SK-N-SH (cell line): ENCODE measurements around the gene ZER1. TPM values are rescaled to one million over a fixed set of nuclear protein-coding genes. Genes with fewer than 3 reads are reported as not detected.

Source experiments
- CTCF ChIA-PET: fragments of 300-600, 350-600 bp; formaldehyde crosslinking; extraction: SDS; loops from one replicate; lab custom pipeline; 2021; lab: Yijun Ruan, JAX
- POLR2A ChIA-PET: fragments of 350-600 bp; sonication (Branson Sonifier 250); formaldehyde crosslinking; extraction: SDS; loops from one replicate; lab custom pipeline; 2020; ENCODE audit warnings: antibody characterized with exemption, inconsistent platforms; lab: Yijun Ruan, JAX
- DNase-seq: peaks from one replicate; pipeline ENCODE4 v3.0.0; 2012
- H2AFZ ChIP-seq: fragments of 200-600 bp; sonication (generic); 2 replicates; pipeline ENCODE4 v1.8.1; 2016; ENCODE audit warnings: antibody characterized with exemption, mild to moderate bottlenecking, low read depth
- H3F3A ChIP-seq: fragments of 200-600 bp; sonication (generic); replicated peaks from 2 replicates; pipeline ENCODE3; 2016; ENCODE audit warnings: antibody characterized with exemption, mild to moderate bottlenecking; ENCODE audit not compliant: insufficient read depth
- H3K27ac ChIP-seq, 2 experiments: fragments of 200-500 bp in 1 of 2; fragments of 200-600 bp in 1 of 2; sonication (Bioruptor generic) in 1 of 2; sonication (generic), shearing (Covaris generic) in 1 of 2; 2 replicates each; pipeline versions ENCODE4 v1.5.1 to v1.6.1; 2014 to 2016; ENCODE audit warnings: low read depth in 2 of 2, inconsistent platforms in 1 of 2, low read length in 1 of 2, mild to moderate bottlenecking in 1 of 2, mixed read lengths in 1 of 2
- H3K27me3 ChIP-seq: fragments of 200-600 bp; sonication (generic), shearing (Covaris generic); 2 replicates; pipeline ENCODE4 v1.6.1; 2016; ENCODE audit warnings: mixed run types; ENCODE audit not compliant: insufficient read depth
- H3K36me3 ChIP-seq, 2 experiments: fragments of 200-500 bp in 1 of 2; fragments of 200-600 bp in 1 of 2; sonication (Bioruptor generic) in 1 of 2; sonication (generic) in 1 of 2; replicated peaks in 1 of 2; 2 replicates each; pipeline versions ENCODE3 to v1.5.1; 2014 to 2016; ENCODE audit warnings: low read length in 1 of 2, mild to moderate bottlenecking in 1 of 2; ENCODE audit not compliant: insufficient read depth in 2 of 2, control insufficient read depth in 1 of 2
- H3K4me1 ChIP-seq, 2 experiments: fragments of 200-500 bp in 1 of 2; fragments of 200-600 bp in 1 of 2; sonication (Bioruptor generic) in 1 of 2; sonication (generic), shearing (Covaris generic) in 1 of 2; 2 replicates each; pipeline versions ENCODE4 v1.5.1 to v1.6.1; 2014 to 2016; ENCODE audit warnings: low read depth in 1 of 2, low read length in 1 of 2, mixed run types in 1 of 2; ENCODE audit not compliant: insufficient read depth in 2 of 2, control insufficient read depth in 1 of 2
- H3K4me2 ChIP-seq: fragments of 200-600 bp; sonication (generic), shearing (Covaris generic); 2 replicates; pipeline ENCODE4 v1.6.1; 2017; ENCODE audit warnings: mixed run types
- H3K4me3 ChIP-seq, 2 experiments: fragments of 200-500 bp in 1 of 2; fragments of 200-600 bp in 1 of 2; sonication (Bioruptor generic) in 1 of 2; sonication (generic), shearing (Covaris generic) in 1 of 2; 2 replicates each; pipeline versions ENCODE4 v1.5.1 to v1.8.1; 2014 to 2016; ENCODE audit warnings: low read depth in 2 of 2, inconsistent platforms in 1 of 2, low read length in 1 of 2, mild to moderate bottlenecking in 1 of 2, mixed read lengths in 1 of 2, moderate library complexity in 1 of 2
- H3K79me2 ChIP-seq: fragments of 200-600 bp; sonication (generic); 2 replicates; pipeline ENCODE4 v1.8.1; 2017; ENCODE audit warnings: mild to moderate bottlenecking; ENCODE audit not compliant: insufficient read depth
- H3K9ac ChIP-seq: fragments of 200-600 bp; sonication (generic); 2 replicates; pipeline ENCODE4 v1.6.1; 2017; ENCODE audit warnings: mixed run types
- H3K9me2 ChIP-seq: fragments of 200-600 bp; sonication (generic); 2 replicates; pipeline ENCODE4 v1.6.1; 2017; ENCODE audit warnings: mixed run types
- H3K9me3 ChIP-seq: fragments of 200-600 bp; sonication (generic); 2 replicates; pipeline ENCODE4 v1.6.1; 2017; ENCODE audit warnings: mixed run types, mild to moderate bottlenecking, moderate library complexity
- H4K20me1 ChIP-seq: fragments of 200-600 bp; sonication (generic); 2 replicates; pipeline ENCODE4 v1.6.1; 2017; ENCODE audit warnings: mild to moderate bottlenecking, mixed run types; ENCODE audit not compliant: insufficient read depth
- EZH2phosphoT487 ChIP-seq: fragments of 200-600 bp; sonication (generic); IDR thresholded peaks from 2 replicates; pipeline ENCODE4 v1.6.1; 2017; ENCODE audit warnings: low read depth, mixed run types, mild to moderate bottlenecking, antibody characterized with exemption, moderate library complexity, borderline replicate concordance
- FOSL2 ChIP-seq: IDR thresholded peaks from 2 replicates; pipeline ENCODE4 v1.4.0; 2012; ENCODE audit warnings: low read depth, mild to moderate bottlenecking, moderate library complexity, borderline replicate concordance
- FOXM1 ChIP-seq: IDR thresholded peaks from 2 replicates; pipeline ENCODE4 v1.4.0; 2012; ENCODE audit warnings: low read depth, mild to moderate bottlenecking
- GATA2 ChIP-seq: sonication (generic); formaldehyde crosslinking; IDR thresholded peaks from 2 replicates; pipeline ENCODE4 v1.5.0; 2020; ENCODE audit warnings: mild to moderate bottlenecking, missing genetic modification reagents
- JUND ChIP-seq: IDR thresholded peaks from 2 replicates; pipeline ENCODE4 v1.4.0; 2012
- MEF2A ChIP-seq: IDR thresholded peaks from 2 replicates; pipeline ENCODE4 v1.4.0; 2012; ENCODE audit warnings: low read depth, borderline replicate concordance
- MXI1 ChIP-seq: IDR thresholded peaks from 2 replicates; pipeline ENCODE4 v1.6.1; 2012; ENCODE audit warnings: mild to moderate bottlenecking, low read depth, low read length, improper control_type of control experiment
- NRF1 ChIP-seq: IDR thresholded peaks from 2 replicates; pipeline ENCODE4 v1.6.1; 2012; ENCODE audit warnings: low read depth, mild to moderate bottlenecking, low read length
- POLR2AphosphoS5 ChIP-seq: IDR thresholded peaks from 2 replicates; pipeline ENCODE4 v1.6.1; 2012; ENCODE audit warnings: low read depth, low read length
- RAD21 ChIP-seq: IDR thresholded peaks from 2 replicates; pipeline ENCODE4 v1.6.1; 2012; ENCODE audit warnings: mild to moderate bottlenecking, low read length
- SIN3A ChIP-seq: IDR thresholded peaks from 2 replicates; pipeline ENCODE4 v1.6.1; 2012; ENCODE audit warnings: low read depth, mild to moderate bottlenecking, low read length, moderate library complexity, borderline replicate concordance
- SMC3 ChIP-seq: IDR thresholded peaks from 2 replicates; pipeline ENCODE4 v1.6.1; 2012; ENCODE audit warnings: low read depth, low read length, improper control_type of control experiment
- TAF1 ChIP-seq: IDR thresholded peaks from 2 replicates; pipeline ENCODE4 v1.6.1; 2012; ENCODE audit warnings: low read depth, mild to moderate bottlenecking, low read length, moderate library complexity, borderline replicate concordance
- TCF12 ChIP-seq: IDR thresholded peaks from 2 replicates; pipeline ENCODE4 v1.4.0; 2012
- TEAD4 ChIP-seq: IDR thresholded peaks from 2 replicates; pipeline ENCODE4 v1.4.0; 2012; ENCODE audit warnings: mild to moderate bottlenecking, borderline replicate concordance; ENCODE audit not compliant: insufficient read depth
- YY1 ChIP-seq: IDR thresholded peaks from 2 replicates; pipeline ENCODE4 v1.4.0; 2012; ENCODE audit warnings: low read depth, mild to moderate bottlenecking
- WGBS: methylation state at CpG from one replicate; pipeline ENCODE4 v1.1.6; 2017; ENCODE audit warnings: low lambda C conversion rate; 5-methylcytosine and 5-hydroxymethylcytosine counted together
- polyA plus RNA-seq, 3 experiments: library from polyadenylated mRNA; depleted of rRNA; stranded (reverse); fragments of >200 nt; gene quantifications; 2 replicates each; pipeline ENCODE4 v1.2.3, GENCODE V29; 2012
- TF ChIP-seq, protein P1 (sequence below): IDR thresholded peaks from 2 replicates; pipeline ENCODE4 v1.4.0; 2012; ENCODE audit warnings: low read depth, borderline replicate concordance
- TF ChIP-seq, protein P2 (sequence below): IDR thresholded peaks from 2 replicates; pipeline ENCODE4 v1.4.0; 2012; ENCODE audit warnings: low read depth, borderline replicate concordance
- TF ChIP-seq, protein P3 (sequence below): IDR thresholded peaks from 2 replicates; pipeline ENCODE4 v1.4.0; 2012; ENCODE audit warnings: low read depth

The ZER1 gene
- polyA plus RNA-seq, 1 of the 3 experiments (the other 2 are of a cell fraction), result 30.9 TPM

DNA sequence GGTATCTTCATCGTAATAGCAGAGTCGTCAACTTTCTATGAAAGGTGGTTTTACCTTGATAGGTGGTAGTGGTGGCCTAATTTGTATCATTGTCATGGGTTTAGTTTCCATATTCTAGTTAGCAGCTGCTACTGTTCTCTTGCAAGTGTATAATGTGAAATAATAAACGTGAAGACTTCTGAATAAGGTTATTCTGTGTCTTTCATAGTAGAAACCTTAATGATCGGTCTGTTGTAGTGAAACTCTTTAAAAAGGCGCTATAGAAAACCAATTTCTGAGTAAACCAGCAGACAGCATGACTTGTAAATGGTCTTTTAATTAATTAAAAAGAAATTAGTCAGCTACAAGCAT is 81.1 kb downstream of the ZER1 start:
- H4K20me1 ChIP-seq, result peaks cover 38% of the 10 kb centered on the region
- no peaks in the 10 kb centered on the region for H3K9me3 ChIP-seq
- H3K27me3 ChIP-seq, result no peaks in the 10 kb centered on the region
- peak overlapping the region; percentile 88 for H3K9ac ChIP-seq
- H3K9me2 ChIP-seq, result no peaks in the 10 kb centered on the region
- peak overlapping the region; percentile 76 to 97 for H3K4me3 ChIP-seq
- peaks cover 45% of the 10 kb centered on the region for H3K79me2 ChIP-seq
- peaks cover 23% of the 10 kb centered on the region for H3F3A ChIP-seq
- TF ChIP-seq NRF1 (no peak), FOXM1 (no peak), SMC3 (no peak)
- POLR2A ChIA-PET, result no interaction called here
- peak overlapping the region; percentile 57 to 82; a peak in 3 of 4 replicates for H3K27ac ChIP-seq
- CTCF ChIA-PET, result interaction anchor here (0.7 to 9.1 kb wide), 3 partner anchors 12 to 99 kb away, joined by 3 to 64 read pairs (median 3); partner anchors contain the start of gene PKN3
- DNase-seq, result no peak
- peak overlapping the region; percentile 90 for H3K4me2 ChIP-seq
- H3K36me3 ChIP-seq, result peaks cover 40 to 47% of the 10 kb centered on the region in 2 experiments
- no peak overlapping the region for H2AFZ ChIP-seq
- WGBS, result 3% methylated on average over 5 of the region's 5 CpGs
- peaks cover 3 to 6% of the 10 kb centered on the region in 2 experiments; a peak in 2 of 4 replicates for H3K4me1 ChIP-seq

DNA sequence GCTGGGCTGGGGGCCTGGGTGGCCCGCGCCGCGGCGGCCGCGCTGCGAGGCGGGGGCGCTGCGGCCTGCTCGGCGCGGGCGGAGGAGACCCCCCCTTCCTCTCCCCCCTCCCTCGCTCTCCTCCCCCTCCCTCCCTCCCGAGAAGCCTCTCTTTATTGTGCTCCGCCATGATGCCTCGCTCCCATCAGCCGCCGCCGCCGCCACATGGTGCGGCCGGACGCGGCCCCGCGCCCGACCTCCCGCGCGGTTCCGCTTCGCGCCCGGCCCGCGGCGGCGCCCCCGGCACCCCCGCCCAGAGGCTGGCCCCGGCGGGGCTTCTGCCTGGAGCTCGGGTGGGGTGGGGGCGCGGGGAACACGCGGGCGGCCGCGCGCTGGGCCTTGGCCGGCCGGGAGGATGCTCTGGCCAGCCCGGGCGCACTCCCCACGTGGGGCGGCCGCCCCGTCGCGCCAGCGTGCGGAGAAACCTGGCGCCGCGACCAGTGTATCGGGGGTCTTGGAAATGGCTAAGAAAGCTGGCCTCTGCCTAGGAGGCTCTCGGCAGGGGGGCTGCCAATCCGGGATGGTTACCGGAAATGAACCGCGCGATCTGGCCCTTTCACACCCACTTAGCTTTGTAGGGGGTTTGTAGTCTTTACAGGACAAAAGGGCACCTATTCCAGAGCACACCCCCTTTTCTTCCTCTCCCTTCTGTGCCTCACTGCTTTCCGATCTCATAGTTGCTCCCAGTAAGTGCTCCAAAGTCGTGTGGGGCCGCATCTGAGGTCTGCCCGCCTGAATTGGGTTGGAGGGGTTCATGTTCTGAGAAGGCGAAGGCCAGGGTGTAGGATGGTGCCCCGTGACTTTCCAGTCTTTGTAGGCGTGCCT is 81.7 kb downstream of the ZER1 start:
- POLR2A ChIA-PET, result no interaction called here
- DNase-seq, result peak; percentile 93

DNA sequence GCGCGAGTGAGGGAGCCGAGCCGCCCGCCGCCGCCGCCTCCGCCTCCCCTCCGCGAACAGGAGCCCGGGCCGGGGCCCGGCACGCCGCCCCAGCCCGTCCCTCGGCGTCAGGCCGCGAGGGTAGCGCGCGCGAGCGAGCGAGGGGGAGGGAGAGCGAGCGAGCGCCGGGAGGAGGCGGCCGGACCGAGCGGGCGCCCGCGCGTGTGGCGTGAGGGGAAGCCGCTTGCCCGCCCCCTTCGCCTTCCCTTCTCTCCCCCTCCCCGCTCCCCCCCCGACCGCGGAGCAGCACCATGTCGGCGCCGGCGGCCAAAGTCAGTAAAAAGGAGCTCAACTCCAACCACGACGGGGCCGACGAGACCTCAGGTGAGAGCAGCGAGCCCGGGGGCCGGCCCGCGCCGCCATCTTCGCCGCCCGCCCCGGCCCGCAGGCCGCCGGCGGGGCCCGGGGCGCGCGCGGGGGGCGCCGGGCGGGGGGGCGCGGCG is 82.4 kb downstream of the ZER1 start:
- H2AFZ ChIP-seq, result no peak overlapping the region
- no peaks in the 10 kb centered on the region for H3K9me3 ChIP-seq
- WGBS, result 3% methylated on average over 7 of the region's 80 CpGs
- ChIA-PET CTCF (interaction anchor here (1.5 to 9.1 kb wide), 3 partner anchors 11 to 35 kb away, joined by 3 to 64 read pairs (median 4); partner anchors contain the start of gene PKN3), POLR2A (interaction anchor here (1.0 kb wide), 1 partner anchor 15 kb away, joined by 3 read pairs; no protein-coding TSS in a partner anchor)
- DNase-seq, result peak; percentile 81
- peak overlapping the region; percentile 62 to 93 for H3K27ac ChIP-seq
- H3K79me2 ChIP-seq, result peaks cover 44% of the 10 kb centered on the region
- H3K27me3 ChIP-seq, result no peaks in the 10 kb centered on the region
- peak overlapping the region; percentile 79 for H3K9ac ChIP-seq
- no peaks in the 10 kb centered on the region for H3K9me2 ChIP-seq
- peaks cover 23% of the 10 kb centered on the region for H3F3A ChIP-seq
- H3K4me2 ChIP-seq, result no peak overlapping the region
- H3K36me3 ChIP-seq, result peaks cover 33 to 41% of the 10 kb centered on the region in 2 experiments
- peaks cover 3 to 6% of the 10 kb centered on the region in 2 experiments; a peak in 2 of 4 replicates for H3K4me1 ChIP-seq
- H4K20me1 ChIP-seq, result peaks cover 36% of the 10 kb centered on the region
- peak overlapping the region; percentile 52 to 97; a peak in 3 of 4 replicates for H3K4me3 ChIP-seq
- TF ChIP-seq RAD21, result no peak
- TF ChIP-seq JUND, result no peak
- no peak for TF ChIP-seq TAF1
- no peak; the same call in 1 of the 2 replicates for TF ChIP-seq POLR2AphosphoS5
- TF ChIP-seq, protein P1, sequence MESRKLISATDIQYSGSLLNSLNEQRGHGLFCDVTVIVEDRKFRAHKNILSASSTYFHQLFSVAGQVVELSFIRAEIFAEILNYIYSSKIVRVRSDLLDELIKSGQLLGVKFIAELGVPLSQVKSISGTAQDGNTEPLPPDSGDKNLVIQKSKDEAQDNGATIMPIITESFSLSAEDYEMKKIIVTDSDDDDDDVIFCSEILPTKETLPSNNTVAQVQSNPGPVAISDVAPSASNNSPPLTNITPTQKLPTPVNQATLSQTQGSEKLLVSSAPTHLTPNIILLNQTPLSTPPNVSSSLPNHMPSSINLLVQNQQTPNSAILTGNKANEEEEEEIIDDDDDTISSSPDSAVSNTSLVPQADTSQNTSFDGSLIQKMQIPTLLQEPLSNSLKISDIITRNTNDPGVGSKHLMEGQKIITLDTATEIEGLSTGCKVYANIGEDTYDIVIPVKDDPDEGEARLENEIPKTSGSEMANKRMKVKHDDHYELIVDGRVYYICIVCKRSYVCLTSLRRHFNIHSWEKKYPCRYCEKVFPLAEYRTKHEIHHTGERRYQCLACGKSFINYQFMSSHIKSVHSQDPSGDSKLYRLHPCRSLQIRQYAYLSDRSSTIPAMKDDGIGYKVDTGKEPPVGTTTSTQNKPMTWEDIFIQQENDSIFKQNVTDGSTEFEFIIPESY, result no peak
- TF ChIP-seq, protein P2, sequence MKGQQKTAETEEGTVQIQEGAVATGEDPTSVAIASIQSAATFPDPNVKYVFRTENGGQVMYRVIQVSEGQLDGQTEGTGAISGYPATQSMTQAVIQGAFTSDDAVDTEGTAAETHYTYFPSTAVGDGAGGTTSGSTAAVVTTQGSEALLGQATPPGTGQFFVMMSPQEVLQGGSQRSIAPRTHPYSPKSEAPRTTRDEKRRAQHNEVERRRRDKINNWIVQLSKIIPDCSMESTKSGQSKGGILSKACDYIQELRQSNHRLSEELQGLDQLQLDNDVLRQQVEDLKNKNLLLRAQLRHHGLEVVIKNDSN, result no peak
- no peak for TF ChIP-seq GATA2 (CRISPR knock-in tag)

More for the DNA sequence above, 81.7 kb downstream of the ZER1 start:
- H3K79me2 ChIP-seq, result peaks cover 45% of the 10 kb centered on the region
- H3K9me2 ChIP-seq, result no peaks in the 10 kb centered on the region
- peaks cover 3 to 6% of the 10 kb centered on the region in 2 experiments; a peak in 2 of 4 replicates for H3K4me1 ChIP-seq
- CTCF ChIA-PET, result interaction anchor here (0.7 to 9.1 kb wide), 4 partner anchors 10 to 99 kb away, joined by 3 to 64 read pairs (median 3); partner anchors contain the start of gene PKN3
- H3K9ac ChIP-seq, result peak overlapping the region; percentile 88
- 3% methylated on average over 9 of the region's 83 CpGs for WGBS
- H3K4me3 ChIP-seq, result peak overlapping the region; percentile 76 to 97
- no peak overlapping the region for H2AFZ ChIP-seq
- H3K9me3 ChIP-seq, result no peaks in the 10 kb centered on the region
- peak overlapping the region; percentile 57 to 93 for H3K27ac ChIP-seq
- no peaks in the 10 kb centered on the region for H3K27me3 ChIP-seq
- peak; percentile 73; the same call in 1 of the 2 replicates for TF ChIP-seq MXI1
- no peak for TF ChIP-seq MEF2A
- no peak for TF ChIP-seq TEAD4
- TF ChIP-seq, protein P3, sequence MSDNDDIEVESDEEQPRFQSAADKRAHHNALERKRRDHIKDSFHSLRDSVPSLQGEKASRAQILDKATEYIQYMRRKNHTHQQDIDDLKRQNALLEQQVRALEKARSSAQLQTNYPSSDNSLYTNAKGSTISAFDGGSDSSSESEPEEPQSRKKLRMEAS, result peak; percentile 33; the same call in 1 of the 2 replicates
- no peak for TF ChIP-seq JUND
- TF ChIP-seq TCF12, result no peak
- TF ChIP-seq YY1, result peak; percentile 16; the same call in 1 of the 2 replicates
- TF ChIP-seq FOXM1, result no peak
- TF ChIP-seq FOSL2, result no peak
- no peak for TF ChIP-seq EZH2phosphoT487
- TF ChIP-seq SIN3A, result no peak
- peaks cover 23% of the 10 kb centered on the region for H3F3A ChIP-seq
- H3K36me3 ChIP-seq, result peaks cover 37 to 43% of the 10 kb centered on the region in 2 experiments
- H3K4me2 ChIP-seq, result peak overlapping the region; percentile 90
- peaks cover 38% of the 10 kb centered on the region for H4K20me1 ChIP-seq
